WI38 (cell line): ENCODE measurements around the gene USP40.

Experiments
- H3K4me3 ChIP-seq: 2 replicates; pipeline ENCODE4 v1.5.1; 2011; ENCODE audit warnings: low read depth, mild to moderate bottlenecking, control low read depth, low read length
- TF ChIP-seq, protein P1 (sequence below): IDR thresholded peaks from 2 replicates; pipeline ENCODE4 v1.5.1; 2012; ENCODE audit warnings: low read depth, mild to moderate bottlenecking, control low read depth, low read length

Gene USP40

GRCh38 chr2:233436691-233437438, 129.7 kb downstream of the USP40 start:
- TF ChIP-seq, protein P1, sequence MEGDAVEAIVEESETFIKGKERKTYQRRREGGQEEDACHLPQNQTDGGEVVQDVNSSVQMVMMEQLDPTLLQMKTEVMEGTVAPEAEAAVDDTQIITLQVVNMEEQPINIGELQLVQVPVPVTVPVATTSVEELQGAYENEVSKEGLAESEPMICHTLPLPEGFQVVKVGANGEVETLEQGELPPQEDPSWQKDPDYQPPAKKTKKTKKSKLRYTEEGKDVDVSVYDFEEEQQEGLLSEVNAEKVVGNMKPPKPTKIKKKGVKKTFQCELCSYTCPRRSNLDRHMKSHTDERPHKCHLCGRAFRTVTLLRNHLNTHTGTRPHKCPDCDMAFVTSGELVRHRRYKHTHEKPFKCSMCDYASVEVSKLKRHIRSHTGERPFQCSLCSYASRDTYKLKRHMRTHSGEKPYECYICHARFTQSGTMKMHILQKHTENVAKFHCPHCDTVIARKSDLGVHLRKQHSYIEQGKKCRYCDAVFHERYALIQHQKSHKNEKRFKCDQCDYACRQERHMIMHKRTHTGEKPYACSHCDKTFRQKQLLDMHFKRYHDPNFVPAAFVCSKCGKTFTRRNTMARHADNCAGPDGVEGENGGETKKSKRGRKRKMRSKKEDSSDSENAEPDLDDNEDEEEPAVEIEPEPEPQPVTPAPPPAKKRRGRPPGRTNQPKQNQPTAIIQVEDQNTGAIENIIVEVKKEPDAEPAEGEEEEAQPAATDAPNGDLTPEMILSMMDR: no peak
- no peak overlapping the region for H3K4me3 ChIP-seq

GRCh38 chr2:233436191-233436581, 130.4 kb downstream of the USP40 start:
- TF ChIP-seq, protein P1: no peak

DNA sequence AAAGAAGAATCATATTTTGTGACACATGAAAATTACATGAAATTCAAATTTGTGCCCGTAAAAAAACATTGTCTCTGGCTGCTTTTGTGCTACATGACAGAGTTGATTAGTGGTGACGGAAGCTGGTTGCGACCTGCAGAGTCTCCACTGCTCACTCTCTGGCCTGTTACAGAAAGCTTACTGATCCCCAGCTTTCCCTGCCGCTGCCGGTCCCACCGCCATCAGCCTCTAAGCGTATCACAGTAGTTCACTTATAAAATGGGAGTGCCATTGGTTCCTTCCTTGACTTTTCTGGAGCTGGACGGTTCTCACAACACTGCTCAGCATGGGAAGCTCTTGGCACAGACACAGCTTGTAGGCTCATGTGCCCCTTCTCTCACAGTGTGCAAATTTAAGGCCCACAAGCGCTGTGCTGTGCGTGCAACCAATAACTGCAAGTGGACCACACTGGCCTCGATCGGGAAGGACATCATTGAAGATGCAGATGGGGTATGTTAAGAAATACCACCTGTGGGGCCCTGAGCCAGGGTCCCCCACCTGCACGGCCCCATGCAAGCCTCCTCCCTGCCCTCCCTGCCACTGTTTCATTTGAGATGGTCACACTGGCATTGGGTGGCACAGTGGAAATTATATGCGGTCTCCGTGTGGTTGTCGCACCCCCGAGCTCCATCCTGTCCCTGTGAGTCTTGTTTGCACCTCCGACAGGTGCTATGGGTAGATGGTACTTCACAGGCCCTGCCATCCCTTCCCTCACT, 131.0 kb downstream of the USP40 start:
- TF ChIP-seq, protein P1: no peak
- H3K4me3 ChIP-seq: no peak overlapping the region

More at GRCh38 chr2:233436191-233436581, 130.4 kb downstream of the USP40 start:
- no peak overlapping the region for H3K4me3 ChIP-seq

- no peak overlapping the region for H3K4me3 ChIP-seq
- TF ChIP-seq, protein P1: no peak
These were observed 131.8 kb downstream of the USP40 start for GRCh38 chr2:233434666-233435330.

GRCh38 chr2:233433794-233434193, 132.8 kb downstream of the USP40 start:
- no peak overlapping the region for H3K4me3 ChIP-seq
- TF ChIP-seq, protein P1: no peak

DNA sequence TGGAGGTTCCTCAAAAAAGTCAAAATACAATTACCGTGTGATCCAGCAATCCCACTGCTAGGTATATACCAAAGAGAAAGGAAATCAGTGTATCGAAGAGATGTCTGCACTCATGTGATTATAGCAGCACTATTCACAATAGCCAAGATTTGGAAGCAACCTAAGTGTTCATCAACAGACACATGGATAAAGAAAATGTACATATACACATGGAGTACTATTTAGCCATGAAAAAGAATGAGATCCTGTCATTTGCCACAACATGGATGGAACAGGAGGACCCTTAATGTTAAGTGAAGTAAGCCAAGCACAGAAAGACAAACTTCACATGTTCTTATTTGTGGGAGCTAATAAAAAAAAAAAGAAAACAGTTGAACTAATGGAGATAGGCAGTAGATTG, 133.6 kb downstream of the USP40 start:
- TF ChIP-seq, protein P1: no peak
- no peak overlapping the region for H3K4me3 ChIP-seq

DNA sequence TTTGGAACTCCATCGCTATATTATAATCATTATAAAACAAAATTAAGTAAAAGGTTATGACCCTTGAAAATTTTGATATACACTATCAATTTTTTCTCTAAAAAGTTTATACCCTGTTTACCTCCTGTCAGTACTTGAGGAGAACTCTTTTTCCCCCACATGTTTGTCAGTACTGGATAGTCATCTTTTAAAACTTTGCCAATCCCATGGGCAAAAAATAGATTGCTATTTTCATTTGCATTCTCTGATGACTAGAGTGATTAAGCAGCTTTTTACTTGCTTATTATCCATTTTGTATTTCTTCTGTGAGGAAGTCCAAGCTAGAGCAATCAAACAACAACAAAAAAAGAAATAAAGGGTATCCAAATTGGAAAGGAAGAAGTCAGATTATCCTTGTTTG, 135.9 kb downstream of the USP40 start:
- TF ChIP-seq, protein P1: no peak
- H3K4me3 ChIP-seq: no peak overlapping the region
